H1 (cell line): ENCODE results near the gene FIP1L1. TPM values are rescaled to one million over a fixed set of nuclear protein-coding genes. Genes with fewer than 3 reads are reported as not detected.

Experiments used
- CTCF ChIA-PET: fragments of 300-600 bp; sonication (Branson Sonifier 250); formaldehyde crosslinking; loops from one replicate; lab custom pipeline; 2021; ENCODE audit not compliant: partially characterized antibody; lab: Charles Lee
- POLR2A ChIA-PET: fragments of 300-600 bp; sonication (Branson Sonifier 250); formaldehyde crosslinking; loops from one replicate; lab custom pipeline; 2021; ENCODE audit warnings: inconsistent platforms; ENCODE audit not compliant: partially characterized antibody; lab: Charles Lee
- DNase-seq, 2 experiments: peaks; one replicate each; pipeline versions ENCODE4 v3.0.0 to v3.0.0-alpha.2; 2010 to 2022; ENCODE audit warnings: low spot score in 2 of 2, low read depth in 1 of 2, mixed read lengths in 1 of 2
- FAIRE-seq: peaks from 2 replicates; lab custom pipeline; 2011; peaks lifted over from hg19 to GRCh38; lab: Jason Lieb, UNC
- H2AFZ ChIP-seq: 2 replicates; pipeline ENCODE4 v1.8.1; 2012; ENCODE audit warnings: low read length, inconsistent platforms
- H2AK5ac ChIP-seq: 2 replicates; pipeline ENCODE4 v1.6.1; 2013; ENCODE audit warnings: low read depth, low read length
- H2BK120ac ChIP-seq: replicated peaks from 2 replicates; pipeline ENCODE3; 2013; ENCODE audit warnings: low read depth, low read length, inconsistent platforms
- H2BK12ac ChIP-seq: 2 replicates; pipeline ENCODE4 v1.6.1; 2013; ENCODE audit warnings: low read depth, low read length
- H2BK15ac ChIP-seq: 2 replicates; pipeline ENCODE4 v1.6.1; 2013; ENCODE audit warnings: low read length
- H2BK20ac ChIP-seq: 2 replicates; pipeline ENCODE4 v1.6.1; 2013; ENCODE audit warnings: low read length
- H2BK5ac ChIP-seq: 2 replicates; pipeline ENCODE4 v1.6.1; 2013; ENCODE audit warnings: low read depth, low read length
- H3K14ac ChIP-seq: 2 replicates; pipeline ENCODE4 v1.6.1; 2013; ENCODE audit warnings: inconsistent platforms; ENCODE audit not compliant: insufficient read length
- H3K18ac ChIP-seq: 2 replicates; pipeline ENCODE4 v1.6.1; 2013; ENCODE audit warnings: low read length; ENCODE audit errors: extremely low read depth
- H3K23ac ChIP-seq: 2 replicates; pipeline ENCODE4 v1.6.1; 2013; ENCODE audit warnings: inconsistent platforms; ENCODE audit not compliant: insufficient read length
- H3K23me2 ChIP-seq: 2 replicates; pipeline ENCODE4 v1.6.1; 2013; ENCODE audit warnings: low read depth, low read length
- H3K27ac ChIP-seq: 2 replicates; pipeline ENCODE4 v1.6.1; 2011; ENCODE audit warnings: low read depth, low read length, inconsistent platforms
- H3K27me3 ChIP-seq, 4 experiments: replicated peaks in 1 of 4; 1 replicate in 1 of 4; 2 replicates in 3 of 4; pipeline versions ENCODE4 v1.6.1 to v1.8.1; 2011 to 2013; ENCODE audit warnings: low read length in 3 of 4, mild to moderate bottlenecking in 3 of 4, inconsistent platforms in 2 of 4, mixed read lengths in 2 of 4, moderate library complexity in 1 of 4; ENCODE audit not compliant: control insufficient read depth in 3 of 4, insufficient read depth in 3 of 4; ENCODE audit errors: extremely low read depth in 1 of 4
- H3K36me3 ChIP-seq, 4 experiments: 2 replicates each; pipeline versions ENCODE4 v1.6.1 to v1.8.1; 2011 to 2013; ENCODE audit warnings: mild to moderate bottlenecking in 4 of 4, low read length in 3 of 4, moderate library complexity in 2 of 4, control low read depth in 1 of 4, inconsistent platforms in 1 of 4; ENCODE audit not compliant: insufficient read depth in 4 of 4, control insufficient read depth in 2 of 4
- H3K4ac ChIP-seq: replicated peaks from 2 replicates; pipeline ENCODE3; 2013; ENCODE audit warnings: low read length, low read depth, mixed read lengths, inconsistent platforms; ENCODE audit not compliant: insufficient read length
- H3K4me1 ChIP-seq, 4 experiments: replicated peaks in 1 of 4; 1 replicate in 1 of 4; 2 replicates in 3 of 4; pipeline versions ENCODE4 v1.6.1 to v1.8.1; 2011 to 2013; ENCODE audit warnings: low read length in 3 of 4, inconsistent platforms in 2 of 4, mixed read lengths in 1 of 4; ENCODE audit not compliant: insufficient read depth in 4 of 4, control insufficient read depth in 3 of 4
- H3K4me2 ChIP-seq, 2 experiments: 2 replicates each; pipeline versions ENCODE4 v1.6.1 to v1.8.1; 2011 to 2013; ENCODE audit warnings: low read depth in 2 of 2, low read length in 2 of 2, control low read depth in 1 of 2, inconsistent platforms in 1 of 2, mild to moderate bottlenecking in 1 of 2; ENCODE audit not compliant: insufficient read depth in 1 of 2
- H3K4me3 ChIP-seq, 4 experiments: fragments of 200-600, 300-600 bp in 1 of 4; sonication (generic), shearing (Covaris generic), sonication (Bioruptor Twin) in 1 of 4; 2 replicates each; pipeline versions ENCODE4 v1.5.1 to v1.8.1; 2011 to 2016; ENCODE audit warnings: low read length in 4 of 4, low read depth in 3 of 4, control low read depth in 2 of 4, inconsistent platforms in 2 of 4, mild to moderate bottlenecking in 2 of 4, mixed read lengths in 1 of 4, moderate library complexity in 1 of 4; ENCODE audit not compliant: insufficient read depth in 2 of 4; ENCODE audit errors: extremely low read depth in 1 of 4
- H3K56ac ChIP-seq: replicated peaks from 2 replicates; pipeline ENCODE3; 2013; ENCODE audit warnings: low read depth, mild to moderate bottlenecking, mixed read lengths, low read length, inconsistent platforms; ENCODE audit not compliant: insufficient read length
- H3K79me1 ChIP-seq: 2 replicates; pipeline ENCODE4 v1.6.1; 2013; ENCODE audit warnings: low read depth, low read length, control low read depth
- H3K79me2 ChIP-seq, 2 experiments: 2 replicates each; pipeline versions ENCODE4 v1.6.1 to v1.8.1; 2012 to 2013; ENCODE audit warnings: low read length in 2 of 2, mild to moderate bottlenecking in 2 of 2, inconsistent platforms in 1 of 2; ENCODE audit not compliant: insufficient read depth in 2 of 2, control insufficient read depth in 1 of 2
- H3K9ac ChIP-seq, 4 experiments: replicated peaks in 1 of 4; 1 replicate in 1 of 4; 2 replicates in 3 of 4; pipeline versions ENCODE4 v1.6.1 to v1.8.1; 2011 to 2013; ENCODE audit warnings: low read depth in 3 of 4, low read length in 3 of 4, control low read depth in 2 of 4, mild to moderate bottlenecking in 2 of 4, moderate library complexity in 2 of 4, inconsistent platforms in 1 of 4; ENCODE audit errors: extremely low read depth in 1 of 4
- H3K9me3 ChIP-seq, 2 experiments: 2 replicates each; pipeline versions ENCODE4 v1.6.1 to v1.8.1; 2012 to 2013; ENCODE audit warnings: mild to moderate bottlenecking in 2 of 2, moderate library complexity in 2 of 2, control low read depth in 1 of 2, inconsistent platforms in 1 of 2, low read depth in 1 of 2, low read length in 1 of 2, mixed read lengths in 1 of 2; ENCODE audit not compliant: insufficient read depth in 2 of 2
- H4K20me1 ChIP-seq, 2 experiments: replicated peaks in 1 of 2; 2 replicates each; pipeline versions ENCODE3 to v1.8.1; 2011 to 2013; ENCODE audit warnings: inconsistent platforms in 2 of 2, low read length in 2 of 2, mild to moderate bottlenecking in 1 of 2; ENCODE audit not compliant: insufficient read depth in 2 of 2, control insufficient read depth in 1 of 2
- H4K5ac ChIP-seq: 2 replicates; pipeline ENCODE4 v1.6.1; 2013; ENCODE audit warnings: low read length, low read depth, mixed read lengths, inconsistent platforms; ENCODE audit not compliant: insufficient read length
- H4K8ac ChIP-seq: 2 replicates; pipeline ENCODE4 v1.8.0; 2013; ENCODE audit warnings: mild to moderate bottlenecking, moderate library complexity, low read length, inconsistent platforms; ENCODE audit not compliant: insufficient read depth; ENCODE audit errors: extremely low read depth
- H4K91ac ChIP-seq: replicated peaks from 2 replicates; pipeline ENCODE3; 2013; ENCODE audit warnings: low read length, mixed read lengths, inconsistent platforms; ENCODE audit not compliant: insufficient read length
- JUN ChIP-seq: IDR thresholded peaks from 2 replicates; pipeline ENCODE4 v1.6.1; 2011; ENCODE audit warnings: low read depth, mild to moderate bottlenecking, improper control_type of control experiment, low read length
- RFX5 ChIP-seq: IDR thresholded peaks from 2 replicates; pipeline ENCODE4 v1.6.1; 2011; ENCODE audit warnings: low read depth, low read length, improper control_type of control experiment, borderline replicate concordance
- WGBS, 2 experiments: shearing (Covaris generic) in 1 of 2; methylation state at CpG; one replicate each; pipeline versions ENCODE4 v1.1.6 to v1.1.7; 2013 to 2015; ENCODE audit warnings: low lambda C conversion rate in 2 of 2, mixed read lengths in 2 of 2, inconsistent platforms in 1 of 2, low coverage in 1 of 2, missing lambda C conversion rate in 1 of 2; ENCODE audit not compliant: insufficient replicate concordance in 2 of 2, insufficient coverage in 1 of 2, insufficient read length in 1 of 2; ENCODE audit errors: extremely low coverage in 1 of 2, missing lambda C conversion rate in 1 of 2; 5-methylcytosine and 5-hydroxymethylcytosine counted together
- polyA plus RNA-seq, 7 experiments: library from polyadenylated mRNA; depleted of rRNA in 3 of 7; stranded (reverse) in 5 of 7; unstranded in 2 of 7; fragments of >200 nt in 5 of 7; fragments of 200-250 nt in 2 of 7; gene quantifications; 1 replicate in 5 of 7; 2 replicates in 1 of 7; 4 replicates in 1 of 7; pipeline versions ENCODE4 v1.2.1 to v1.2.3, GENCODE V29; 2011 to 2013; ENCODE audit warnings: missing spikeins in 2 of 7, mixed read lengths in 2 of 7
- total RNA-seq: library from RNA; stranded (reverse); fragmentation: NEBNext Ultra II Directional; extraction: Animal tissue kit (Norgen Biotek cat#: 25700); gene quantifications from 2 replicates; pipeline ENCODE4 v1.2.1, GENCODE V29; 2021

FIP1L1 gene
- total and polyA plus RNA-seq, 2 of the 8 experiments (the other 6 are each of a cell fraction or from before 2014, with no cell fraction given): 19.5 to 53.7 TPM

DNA sequence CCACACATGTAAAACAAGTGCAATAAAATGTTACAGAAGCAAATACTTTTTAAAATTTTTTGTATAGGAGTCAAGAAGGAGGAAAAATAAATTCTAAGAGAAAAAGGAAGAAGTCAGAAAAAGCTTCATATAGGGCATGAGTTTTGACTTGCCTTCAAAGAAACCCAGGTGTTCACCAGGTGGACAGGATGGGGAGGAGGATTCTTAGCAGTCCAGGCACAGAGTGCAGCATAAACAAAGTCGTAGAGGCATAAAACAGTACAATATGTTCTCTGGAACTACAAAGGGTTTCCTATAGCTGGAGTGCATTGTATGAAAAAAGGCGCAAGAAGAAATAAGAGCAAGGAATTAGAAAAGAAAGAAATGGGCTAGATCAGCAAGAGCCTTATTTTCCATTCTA lies 9.7 kb upstream of the FIP1L1 start:
- no peaks in the 10 kb centered on the region for H3K79me2 ChIP-seq
- H3K4ac ChIP-seq: no peak overlapping the region
- no peaks in the 10 kb centered on the region for H3K36me3 ChIP-seq
- no peak overlapping the region for H4K8ac ChIP-seq
- H3K23me2 ChIP-seq: peaks cover 13% of the 10 kb centered on the region; the same call in 1 of the 2 replicates
- H3K4me2 ChIP-seq: no peak overlapping the region
- H4K20me1 ChIP-seq: no peaks in the 10 kb centered on the region
- no peak for FAIRE-seq
- H2BK12ac ChIP-seq: no peak overlapping the region
- WGBS, 2 experiments: 93% methylated on average over 2 of the region's 2 CpGs; no CpG with 5 or more reads in 1 of the 2 experiments
- H2AK5ac ChIP-seq: no peak overlapping the region
- H3K18ac ChIP-seq: no peak overlapping the region
- H4K91ac ChIP-seq: no peak overlapping the region
- no peak overlapping the region for H3K27ac ChIP-seq
- ChIA-PET CTCF (interaction anchor here (1.4 kb wide), 1 partner anchor 352 kb away, joined by 4 read pairs; no protein-coding TSS in a partner anchor), POLR2A (no interaction called here)
- H3K4me1 ChIP-seq: 0 out of 7 replicates have a peak, but pooled peaks cover 0 to 2% (median 0%) of the 10 kb centered on the region in 4 experiments
- H2BK5ac ChIP-seq: no peak overlapping the region
- DNase-seq: no peak
- no peak overlapping the region for H4K5ac ChIP-seq
- no peak overlapping the region for H2AFZ ChIP-seq
- peaks cover 2 to 8% (median 3%) of the 10 kb centered on the region in 4 experiments; a peak in 5 of 7 replicates for H3K27me3 ChIP-seq
- H3K4me3 ChIP-seq: no peak overlapping the region
- no peaks in the 10 kb centered on the region for H3K79me1 ChIP-seq
- H3K56ac ChIP-seq: no peak overlapping the region
- H3K23ac ChIP-seq: no peak overlapping the region
- no peak overlapping the region for H3K14ac ChIP-seq
- H3K9ac ChIP-seq: no peak overlapping the region
- H3K9me3 ChIP-seq: no peaks in the 10 kb centered on the region
- H2BK15ac ChIP-seq: no peak overlapping the region
- H2BK120ac ChIP-seq: no peak overlapping the region
- H2BK20ac ChIP-seq: no peak overlapping the region
- no peak for TF ChIP-seq JUN
- TF ChIP-seq RFX5: no peak
